ENCODE data around the gene SCFD2.
"Not testable (repeated sequence)": the region's sequence is repeated elsewhere in the genome, so short reads cannot be mapped to it uniquely, and the experiment has no call there.

The SCFD2 gene

DNA sequence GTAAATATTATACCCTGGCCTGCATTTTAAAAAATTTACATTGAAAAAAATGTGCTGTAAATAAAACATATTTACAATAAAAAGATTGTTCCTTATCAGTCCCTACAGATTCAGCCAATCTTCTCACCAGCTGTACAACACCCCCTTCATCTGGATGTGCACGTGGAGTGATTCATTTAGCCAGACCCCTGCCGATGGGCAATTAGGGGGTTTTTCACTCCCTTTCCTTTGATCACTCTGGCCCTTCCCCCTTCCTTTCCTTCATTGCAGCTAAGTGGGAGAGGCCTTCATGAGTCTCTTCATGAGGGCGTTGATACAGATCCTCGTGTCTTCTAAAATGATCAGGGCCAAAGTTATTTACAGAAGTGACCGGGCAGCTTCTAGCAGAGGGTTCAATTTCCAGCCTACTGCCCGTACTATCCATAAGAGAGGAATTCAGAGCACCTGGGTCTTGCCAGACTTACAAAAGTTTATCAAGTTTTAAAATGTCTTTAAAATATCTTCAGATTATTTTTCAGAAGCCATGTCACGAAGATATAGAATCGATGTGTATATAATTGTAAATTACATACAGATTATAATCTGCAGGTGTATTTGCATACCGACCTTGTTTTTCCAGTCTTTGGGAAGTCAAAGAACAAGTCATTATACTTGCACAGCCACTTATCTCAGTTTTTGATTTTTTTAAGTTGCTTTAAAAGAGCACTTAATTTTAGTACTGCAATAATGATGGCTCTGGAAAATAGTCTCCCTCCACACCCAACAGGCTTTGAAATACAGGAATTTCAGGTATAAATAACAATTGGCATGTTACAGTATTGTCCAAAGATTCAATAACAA, 525.1 kb downstream of the SCFD2 start:
- DNase-seq, result no peak

DNA sequence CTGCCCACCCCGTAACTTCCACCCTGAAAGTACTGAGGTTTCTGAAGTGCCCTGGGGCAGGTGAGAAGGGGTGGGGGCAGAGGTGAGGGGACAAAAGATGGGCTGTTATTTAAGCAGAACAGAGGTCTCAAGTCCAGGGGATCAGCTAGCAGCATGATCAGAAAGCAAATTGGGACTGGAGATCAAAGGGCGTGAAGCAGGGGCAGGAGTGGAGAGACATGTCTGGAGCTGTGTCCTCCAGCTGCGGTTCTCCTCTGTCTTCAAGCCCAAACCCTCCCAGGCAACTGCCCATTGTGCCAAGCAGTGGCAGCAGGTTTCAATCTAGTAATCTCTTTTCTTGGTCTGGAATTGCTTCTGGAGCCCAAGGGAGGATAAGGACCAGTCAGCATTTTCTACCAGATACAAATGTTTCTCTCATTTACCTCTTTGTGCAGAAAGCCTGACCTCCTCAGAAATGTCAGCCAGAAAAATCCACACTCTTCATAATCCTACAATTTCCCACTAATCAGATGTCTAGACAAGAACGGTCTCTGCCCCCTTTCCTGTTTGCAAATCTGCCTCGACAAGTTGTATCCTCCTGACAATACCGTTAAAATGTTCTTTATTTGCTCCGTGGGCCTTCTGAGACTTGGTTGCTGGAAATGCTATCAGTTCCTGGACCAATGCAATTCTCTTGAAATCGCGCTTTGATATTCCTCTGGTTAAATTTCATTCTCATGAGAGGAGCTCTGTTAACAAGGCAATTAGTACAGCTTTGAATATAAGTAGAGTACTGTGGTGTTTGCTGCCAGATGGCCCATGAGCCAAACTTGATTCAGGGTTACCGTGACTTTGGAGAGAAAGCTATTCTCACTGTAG, 526.9 kb downstream of the SCFD2 start:
- no peak for DNase-seq

DNA sequence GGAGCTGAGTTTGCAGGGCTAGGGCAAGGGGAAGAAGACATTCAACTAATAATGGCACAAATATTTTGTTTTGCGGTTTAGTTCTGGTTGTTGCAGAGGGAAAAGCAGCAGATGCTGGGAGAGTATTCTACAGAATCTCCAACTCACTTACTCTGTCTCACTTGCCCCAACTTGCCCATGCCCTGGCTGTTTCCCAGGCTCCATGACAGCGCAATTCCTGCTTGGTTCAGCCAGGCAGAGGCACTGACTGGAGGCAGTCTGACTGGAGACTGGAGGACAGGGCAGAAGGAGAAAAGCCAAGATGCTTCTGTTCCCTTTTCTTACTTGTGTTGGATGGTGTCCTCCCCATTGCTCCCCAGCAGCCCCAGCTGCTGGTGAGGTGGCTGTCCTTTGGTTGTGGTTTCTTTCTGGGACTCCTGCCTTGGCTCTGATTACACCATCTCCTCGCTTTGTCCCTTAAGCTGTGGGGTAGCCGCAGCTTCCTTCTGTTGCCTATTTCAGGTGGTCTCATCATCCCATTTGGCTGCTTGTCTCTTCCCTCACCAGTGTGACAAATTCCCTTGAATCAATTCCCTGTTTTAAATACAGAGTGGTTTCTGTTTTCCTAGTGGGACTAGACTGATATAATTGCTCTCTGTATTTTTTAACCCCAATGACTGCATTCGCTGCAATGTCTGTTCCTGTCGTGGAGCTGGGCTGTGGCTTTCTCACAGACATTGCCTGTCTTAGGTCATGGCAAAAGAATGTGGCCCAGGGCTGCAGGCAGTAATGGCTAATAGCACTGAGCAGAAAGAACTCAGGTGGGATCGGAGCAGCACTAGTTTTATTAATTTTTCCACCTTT, 527.9 kb downstream of the SCFD2 start:
- DNase-seq, result no peak

DNA sequence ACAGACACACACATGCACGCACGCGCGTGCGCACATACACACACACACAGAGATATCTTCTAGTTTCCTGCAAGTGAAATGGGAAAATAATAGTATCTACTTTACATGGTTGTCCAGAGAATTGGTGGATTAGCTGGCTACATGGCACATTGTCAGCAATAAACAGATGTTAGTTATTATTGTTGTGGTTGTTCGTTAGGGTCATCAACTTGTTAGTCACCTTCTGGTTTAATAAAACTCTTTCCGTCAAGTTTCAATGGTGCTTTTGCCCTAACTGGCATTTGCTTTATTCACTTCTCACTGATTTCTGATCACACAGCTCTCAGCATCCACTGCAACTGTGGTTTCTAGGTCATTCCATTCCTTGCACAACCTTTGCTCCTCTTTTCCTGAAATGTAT, 529.2 kb downstream of the SCFD2 start:
- DNase-seq, result no peak

DNA sequence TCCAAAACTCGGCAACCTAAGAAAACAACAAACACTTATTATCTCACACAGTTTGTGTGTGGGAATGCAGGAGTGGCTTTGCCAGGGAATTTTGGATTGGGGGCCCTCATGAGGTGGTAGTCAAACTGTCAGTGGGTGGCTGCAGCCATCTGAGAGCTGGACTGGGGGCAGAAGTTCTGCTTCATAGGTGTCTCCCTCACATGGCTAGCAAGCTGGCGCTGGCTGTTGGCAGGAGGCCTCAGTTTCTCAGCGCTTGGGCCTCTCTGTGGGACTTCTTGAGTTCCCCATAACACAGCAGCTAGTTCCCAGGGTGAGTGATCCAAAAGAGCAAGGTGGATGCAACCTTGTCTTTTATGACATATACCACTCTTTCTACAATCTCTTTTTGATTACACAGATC, 529.7 kb downstream of the SCFD2 start:
- no peak for DNase-seq

DNA sequence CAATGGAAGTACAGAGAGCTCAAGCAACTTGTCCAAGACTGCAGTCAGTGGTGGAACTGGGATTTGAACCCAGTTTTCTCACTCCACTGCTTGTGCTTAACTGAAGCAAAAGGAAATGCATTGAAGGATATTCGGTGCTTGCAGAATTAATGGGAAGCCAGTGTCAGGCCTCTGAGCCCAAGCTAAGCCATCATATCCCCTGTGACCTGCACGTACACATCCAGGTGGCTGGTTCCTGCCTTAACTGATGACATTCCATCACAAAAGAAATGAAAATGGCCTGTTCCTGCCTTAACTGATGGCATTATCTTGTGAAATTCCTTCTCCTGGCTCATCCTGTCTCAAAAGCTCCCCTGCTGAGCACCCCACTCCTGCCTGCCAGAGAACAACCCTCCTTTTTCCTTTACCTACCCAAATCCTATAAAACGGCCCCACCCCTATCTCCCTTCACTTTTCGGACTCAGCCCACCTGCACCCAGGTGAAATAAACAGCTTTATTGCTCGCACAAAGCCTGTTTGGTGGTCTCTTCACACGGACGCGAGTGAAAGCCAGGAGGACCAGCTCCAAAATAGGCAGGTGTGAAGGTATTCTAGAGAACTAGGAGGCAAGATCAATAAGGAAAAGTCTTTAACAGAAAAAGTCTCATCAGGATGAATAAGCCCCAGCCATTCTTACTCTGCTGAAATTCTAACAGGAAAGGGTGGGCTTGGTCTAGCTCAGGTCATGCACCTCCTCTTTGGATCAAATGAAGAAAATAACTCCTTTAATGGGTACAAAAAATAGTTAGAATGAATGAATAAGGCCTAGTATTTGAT, 531.0 kb downstream of the SCFD2 start:
- not testable (repeated sequence) for DNase-seq

DNA sequence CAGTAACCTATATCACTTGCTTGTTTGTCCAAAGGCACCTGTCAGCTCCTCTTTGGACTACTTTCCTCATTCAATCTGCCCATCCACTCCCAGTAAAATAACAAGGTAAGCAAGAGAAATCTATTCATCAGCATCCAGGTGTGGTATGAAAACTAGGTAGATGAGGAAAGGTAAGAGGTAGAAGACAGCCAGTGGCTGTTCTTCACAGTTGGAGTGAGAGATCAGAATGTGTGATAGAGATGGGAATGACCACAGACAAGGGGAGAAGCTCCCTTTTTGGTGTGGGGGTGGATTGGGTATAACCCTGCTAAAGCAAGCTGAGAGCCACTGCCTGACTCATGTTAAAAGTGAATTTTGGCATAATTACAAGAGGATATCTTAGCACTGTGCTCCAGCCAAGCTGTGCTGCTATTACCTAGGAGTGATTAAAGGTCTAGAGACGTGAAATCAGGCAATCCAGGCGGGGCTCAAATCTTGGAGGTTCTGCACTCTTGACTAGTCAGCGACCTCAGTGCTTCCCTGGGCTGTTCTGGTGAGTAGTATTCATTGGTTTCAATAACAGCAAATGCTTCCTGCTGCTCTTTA, 531.8 kb downstream of the SCFD2 start:
- no peak for DNase-seq

DNA sequence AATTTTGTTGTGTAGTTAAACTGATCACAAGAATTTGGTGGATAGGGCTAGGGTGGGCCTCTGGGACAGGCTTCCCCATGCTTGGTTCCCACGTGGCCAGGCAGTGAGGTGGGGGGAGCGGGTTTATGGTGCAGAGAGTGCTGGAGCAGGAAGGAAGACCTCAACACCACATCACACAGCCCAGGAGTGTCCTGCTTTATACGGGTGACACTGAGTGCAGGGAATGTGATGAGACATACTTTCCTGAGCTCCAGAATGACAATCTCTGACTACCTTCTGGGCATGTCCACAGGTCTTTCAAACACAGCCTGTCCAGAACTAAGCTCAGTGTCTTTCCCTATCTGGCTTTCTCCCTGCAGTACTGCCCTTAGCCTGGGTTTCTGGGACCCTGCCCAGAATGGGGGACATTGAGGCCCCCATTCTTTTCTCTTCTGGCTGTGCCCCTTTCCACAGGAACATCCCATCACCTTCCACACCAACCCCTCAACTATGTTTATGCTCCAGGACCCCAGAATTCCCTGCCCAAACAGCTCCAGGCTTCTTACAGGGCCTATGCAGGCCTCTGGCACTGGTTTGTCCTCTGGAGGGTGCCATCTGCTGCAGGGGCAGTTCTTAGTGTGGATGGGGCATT, 540.3 kb downstream of the SCFD2 start:
- no peak for DNase-seq

DNA sequence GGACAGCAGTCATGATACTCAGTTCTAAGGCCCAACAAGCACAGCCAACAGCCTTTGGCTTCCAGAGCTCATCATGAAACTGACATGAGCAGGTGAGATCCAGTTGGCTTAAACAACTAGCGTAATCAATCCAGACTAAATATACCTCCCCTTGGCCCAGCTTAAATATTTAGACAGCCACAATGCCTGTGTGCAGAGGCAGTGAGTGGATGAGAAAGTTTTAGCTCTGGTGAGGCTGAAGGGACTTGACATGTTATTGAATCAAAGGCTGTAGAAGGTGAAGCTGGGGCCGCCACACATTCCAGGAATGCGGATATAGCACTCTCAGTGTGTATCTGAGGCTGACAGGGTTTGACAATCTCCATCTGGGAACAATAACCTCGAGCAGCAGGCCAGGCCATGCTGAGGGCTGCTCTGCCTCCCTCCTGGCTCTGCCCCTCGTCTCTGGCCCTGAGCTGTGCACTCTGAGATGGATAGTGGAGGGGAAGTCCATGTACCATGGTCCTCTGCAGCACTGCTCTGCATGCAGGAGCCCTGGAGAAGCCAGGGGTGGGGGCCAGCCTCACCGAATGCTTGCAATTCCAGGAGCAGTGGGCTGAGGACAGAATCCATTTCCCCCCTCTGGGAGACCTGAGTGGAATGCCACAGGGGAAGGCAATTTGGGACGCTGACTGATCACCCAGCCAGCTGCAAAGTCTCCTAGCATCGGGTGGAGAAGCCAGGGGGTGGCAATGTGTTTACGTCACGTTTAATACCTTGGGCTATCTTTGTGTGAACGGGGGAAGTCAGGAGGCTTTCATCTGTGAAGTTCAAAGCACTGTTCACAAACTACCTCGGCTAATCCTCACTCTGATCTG, 541.0 kb downstream of the SCFD2 start:
- DNase-seq, result no peak

DNA sequence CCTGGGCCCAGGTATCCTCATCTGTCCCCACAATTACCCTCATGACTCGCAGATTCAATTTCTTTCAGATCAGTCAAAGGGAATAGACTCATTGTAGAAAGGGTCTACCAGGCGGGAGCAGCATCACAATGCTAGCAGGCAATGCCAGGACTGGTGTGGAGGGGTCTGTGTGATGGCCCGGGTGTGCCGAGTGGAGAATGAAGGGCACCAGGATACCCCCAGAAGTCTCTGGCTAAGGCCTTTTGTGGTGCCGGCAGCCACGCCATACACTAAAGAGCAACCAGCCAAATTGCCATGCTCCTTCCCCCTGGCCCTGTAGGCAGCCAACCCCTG, 541.6 kb downstream of the SCFD2 start:
- DNase-seq, result no peak

DNA sequence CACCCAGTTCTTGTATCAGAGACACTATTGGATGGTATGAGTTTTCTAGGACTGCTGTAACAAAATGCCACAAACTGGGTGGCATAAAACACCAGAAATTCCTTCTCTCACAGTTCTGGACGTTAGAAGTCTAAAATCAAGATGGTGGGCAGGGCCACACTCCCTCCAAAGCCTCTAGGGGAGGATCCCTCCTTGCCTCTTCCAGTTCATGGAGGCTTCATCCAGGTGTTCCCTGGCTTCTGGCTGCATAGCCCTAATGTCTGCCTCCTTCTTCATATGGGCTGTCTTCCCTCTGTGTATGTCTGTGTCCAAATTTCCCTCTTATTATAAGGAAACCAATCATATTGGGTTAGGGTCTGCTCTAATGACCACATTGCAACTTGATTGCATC, 542.2 kb downstream of the SCFD2 start:
- no peak for DNase-seq

Measured in suppressor macrophage treated with lipopolysaccharide for 4 hours (primary cell).